Prostate gland (tissue), 2 donors: ENCODE data around the gene LDAH. TPM values are rescaled to one million over a fixed set of nuclear protein-coding genes. Genes with fewer than 3 reads are reported as not detected.

ENCODE experiments used
- DNase-seq: peaks from one replicate; pipeline ENCODE4 v3.0.0-alpha.2; 2019; ENCODE audit warnings: low spot score
- H3K27ac ChIP-seq, 2 donors: fragments of 200-600 bp; sonication (generic); 2 replicates each; pipeline ENCODE4 v1.5.1; 2017 to 2019
- H3K27me3 ChIP-seq: fragments of 200-600 bp; sonication (generic); replicated peaks from 2 replicates; pipeline ENCODE4 v1.5.1; 2019; ENCODE audit not compliant: insufficient read depth
- H3K36me3 ChIP-seq, 2 donors: fragments of 200-600 bp; sonication (generic); 1 replicate in 1 of 2; 2 replicates in 1 of 2; pipeline versions ENCODE4 v1.5.1 to v1.8.1; 2017 to 2019
- H3K4me1 ChIP-seq: fragments of 200-600 bp; sonication (generic); replicated peaks from 2 replicates; pipeline ENCODE4 v1.5.1; 2019
- H3K4me3 ChIP-seq, 2 donors: fragments of 200-600 bp; sonication (generic); 2 replicates each; pipeline ENCODE4 v1.5.1; 2017 to 2019
- H3K9me3 ChIP-seq: fragments of 200-600 bp; sonication (generic); 2 replicates; pipeline ENCODE4 v1.5.1; 2017
- POLR2A ChIP-seq: fragments of 450-650 bp; IDR thresholded peaks from one replicate; pipeline ENCODE4 v1.6.1; 2016; ENCODE audit warnings: antibody characterized with exemption, mild to moderate bottlenecking
- POLR2AphosphoS5 ChIP-seq: sonication (generic); formaldehyde crosslinking; IDR thresholded peaks from one replicate; pipeline ENCODE4 v1.6.1; 2017; ENCODE audit warnings: antibody characterized with exemption
- WGBS: methylation state at CpG from one replicate; pipeline ENCODE4 v1.1.5; 2018; 5-methylcytosine and 5-hydroxymethylcytosine counted together
- intact Hi-C: fragments of 100-400 bp; cut with DNase I; formaldehyde crosslinking; loops from one replicate; pipeline ENCODE4 v1.14.2; 2022
- total RNA-seq, 2 donors: library from RNA; depleted of rRNA; stranded (reverse); fragments of >200 nt; gene quantifications; one replicate each; pipeline ENCODE4 v1.1.0, GENCODE V29; 2016
- TF ChIP-seq, protein P1 (sequence below), 4 experiments: fragments of 200-600 bp in 2 of 4; fragments of 450-650 bp in 2 of 4; sonication (generic) in 2 of 4; IDR thresholded peaks; 1 replicate in 3 of 4; 2 replicates in 1 of 4; pipeline ENCODE4 v1.5.1; 2016 to 2019; ENCODE audit warnings: antibody characterized with exemption in 4 of 4, mild to moderate bottlenecking in 2 of 4, moderate library complexity in 2 of 4

LDAH gene
- total RNA-seq, 2 donors from 2014 or later: 6.6 to 17.3 TPM

DNA sequence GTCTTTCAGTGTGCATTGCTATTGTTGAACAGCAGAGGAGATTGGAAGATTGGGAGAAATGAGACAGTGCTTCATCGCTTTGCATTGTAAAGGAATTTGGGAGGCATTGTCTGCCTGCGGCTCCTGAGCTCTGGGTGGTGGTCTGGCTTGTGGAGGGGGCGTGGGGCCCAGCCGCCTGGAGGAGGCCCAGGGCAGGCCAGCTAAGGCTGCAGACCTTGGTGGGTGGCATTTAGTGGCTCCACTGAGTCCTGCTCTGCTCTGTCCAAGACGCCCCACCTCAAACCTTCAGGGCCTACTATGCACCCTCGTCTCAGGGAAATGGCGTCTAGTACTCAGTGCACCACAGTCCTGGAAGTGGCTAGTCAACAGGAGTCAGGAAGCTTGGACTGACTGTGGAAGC, 166.3 kb downstream of the LDAH start:
- Histone ChIP-seq H3K27me3 (no peaks in the 10 kb centered on the region), H3K4me3 (no peak overlapping the region), H3K27ac (no peak overlapping the region), H3K4me1 (peaks cover 4% of the 10 kb centered on the region), H3K36me3 (no peaks in the 10 kb centered on the region), H3K9me3 (no peaks in the 10 kb centered on the region)
- no peak for DNase-seq
- WGBS: 87% methylated on average over 7 of the region's 7 CpGs
- intact Hi-C loops: no loop called here
- TF ChIP-seq POLR2A: no peak
- no peak for TF ChIP-seq POLR2AphosphoS5
- TF ChIP-seq, protein P1, sequence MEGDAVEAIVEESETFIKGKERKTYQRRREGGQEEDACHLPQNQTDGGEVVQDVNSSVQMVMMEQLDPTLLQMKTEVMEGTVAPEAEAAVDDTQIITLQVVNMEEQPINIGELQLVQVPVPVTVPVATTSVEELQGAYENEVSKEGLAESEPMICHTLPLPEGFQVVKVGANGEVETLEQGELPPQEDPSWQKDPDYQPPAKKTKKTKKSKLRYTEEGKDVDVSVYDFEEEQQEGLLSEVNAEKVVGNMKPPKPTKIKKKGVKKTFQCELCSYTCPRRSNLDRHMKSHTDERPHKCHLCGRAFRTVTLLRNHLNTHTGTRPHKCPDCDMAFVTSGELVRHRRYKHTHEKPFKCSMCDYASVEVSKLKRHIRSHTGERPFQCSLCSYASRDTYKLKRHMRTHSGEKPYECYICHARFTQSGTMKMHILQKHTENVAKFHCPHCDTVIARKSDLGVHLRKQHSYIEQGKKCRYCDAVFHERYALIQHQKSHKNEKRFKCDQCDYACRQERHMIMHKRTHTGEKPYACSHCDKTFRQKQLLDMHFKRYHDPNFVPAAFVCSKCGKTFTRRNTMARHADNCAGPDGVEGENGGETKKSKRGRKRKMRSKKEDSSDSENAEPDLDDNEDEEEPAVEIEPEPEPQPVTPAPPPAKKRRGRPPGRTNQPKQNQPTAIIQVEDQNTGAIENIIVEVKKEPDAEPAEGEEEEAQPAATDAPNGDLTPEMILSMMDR (IDR thresholded peaks at IDR 0.05): no peak

- WGBS: 88% methylated on average over 2 of the region's 2 CpGs
- TF ChIP-seq, protein P1 (IDR thresholded peaks at IDR 0.05): no peak
- TF ChIP-seq POLR2A (no peak), POLR2AphosphoS5 (no peak)
- Histone ChIP-seq H3K27ac (no peak overlapping the region), H3K36me3 (no peaks in the 10 kb centered on the region), H3K9me3 (no peaks in the 10 kb centered on the region), H3K4me1 (peaks cover 12% of the 10 kb centered on the region), H3K27me3 (no peaks in the 10 kb centered on the region), H3K4me3 (no peak overlapping the region)
- no peak for DNase-seq
- intact Hi-C loops: no loop called here
These were observed 168.4 kb downstream of the LDAH start for GRCh38 chr2:20654535-20654813.

DNA sequence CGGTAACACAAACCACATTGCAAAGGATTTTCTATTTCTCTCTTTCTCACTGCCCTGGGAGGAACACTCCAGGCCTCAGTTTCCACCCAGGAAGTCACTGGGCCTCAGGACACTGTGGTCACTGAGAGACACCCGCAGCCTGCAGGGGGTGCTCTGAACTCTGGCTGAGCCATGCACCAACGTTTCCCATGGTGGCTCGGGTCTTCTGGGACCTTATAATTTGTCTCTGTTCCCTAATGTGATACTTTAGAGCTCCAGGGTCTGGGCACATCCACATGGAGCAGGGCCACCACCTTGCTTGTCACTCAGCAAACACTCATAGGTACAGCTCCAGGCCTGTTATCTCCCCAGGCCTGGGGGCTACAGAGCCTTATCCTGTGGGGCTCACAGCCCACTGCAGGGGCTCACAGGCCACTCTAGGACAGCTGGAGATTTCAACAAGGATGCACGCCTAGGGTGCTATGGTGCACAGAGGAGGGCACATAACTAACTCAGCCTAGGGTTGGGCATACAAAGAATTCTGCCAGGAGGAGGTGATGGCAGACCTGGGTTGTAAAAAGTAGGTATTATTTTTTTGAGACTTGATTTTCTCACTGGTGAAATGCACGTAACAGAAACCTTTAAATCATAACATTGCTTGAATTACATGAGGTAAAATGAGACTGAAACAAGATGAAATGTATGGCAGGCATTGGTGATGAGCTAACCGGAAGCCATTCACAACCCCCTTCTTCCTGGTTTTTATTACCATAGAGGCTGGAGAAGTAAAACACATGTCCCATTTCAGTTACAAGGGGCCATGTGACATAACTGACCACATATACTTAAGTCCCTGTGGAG, 169.0 kb downstream of the LDAH start:
- Histone ChIP-seq H3K4me3 (no peak overlapping the region), H3K27me3 (no peaks in the 10 kb centered on the region), H3K27ac (no peak overlapping the region), H3K36me3 (no peaks in the 10 kb centered on the region), H3K4me1 (peaks cover 9% of the 10 kb centered on the region), H3K9me3 (no peaks in the 10 kb centered on the region)
- TF ChIP-seq POLR2A: no peak
- TF ChIP-seq POLR2AphosphoS5: no peak
- TF ChIP-seq, protein P1 (IDR thresholded peaks at IDR 0.05): no peak
- intact Hi-C loops: no loop called here
- WGBS: 86% methylated on average over 7 of the region's 7 CpGs
- no peak for DNase-seq

DNA sequence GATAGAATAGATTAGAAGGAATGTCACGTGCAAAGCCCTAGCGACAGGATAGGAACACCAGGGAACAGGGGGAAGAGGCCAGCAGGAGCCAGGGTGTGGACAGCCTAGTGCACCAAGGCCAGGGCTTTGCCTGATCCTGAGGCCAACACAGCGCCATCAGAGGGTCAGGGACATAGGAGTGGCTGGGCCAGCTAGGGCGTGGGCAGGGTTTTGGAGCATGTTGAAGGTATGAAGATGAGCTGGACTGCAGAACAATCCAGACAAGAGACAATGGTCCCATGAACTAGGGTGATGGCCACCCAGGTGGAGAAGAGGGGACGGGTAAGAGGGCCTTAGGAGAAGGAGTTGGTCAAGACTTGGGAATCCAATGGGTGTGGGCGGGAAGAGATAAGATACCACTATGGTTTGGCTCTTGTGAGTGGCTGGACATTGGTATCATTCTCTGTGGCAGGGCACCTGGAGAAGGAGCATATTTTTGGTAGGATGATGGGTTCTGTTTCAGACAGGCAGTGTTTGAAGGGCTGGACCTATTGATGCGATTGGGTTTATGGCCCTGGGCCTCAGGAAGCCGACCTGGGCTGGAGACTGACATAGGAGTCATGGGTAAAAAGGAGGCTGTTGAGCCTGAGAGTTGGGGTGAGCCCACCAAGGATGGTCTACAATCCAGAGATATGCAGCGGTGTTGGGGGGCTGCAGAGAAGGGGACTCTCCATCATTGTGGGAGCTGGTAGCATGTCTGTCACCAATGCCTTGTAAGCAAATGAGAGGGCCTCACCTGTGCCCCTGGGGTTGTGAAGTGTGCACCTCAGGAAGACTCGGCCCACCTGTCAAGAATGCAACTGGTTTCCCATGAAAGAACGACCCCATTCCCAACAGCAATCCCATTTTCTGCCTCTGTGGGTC, 170.0 kb downstream of the LDAH start:
- WGBS: 96% methylated on average over 11 of the region's 11 CpGs
- Histone ChIP-seq H3K36me3 (no peaks in the 10 kb centered on the region), H3K9me3 (no peaks in the 10 kb centered on the region), H3K27me3 (no peaks in the 10 kb centered on the region), H3K4me3 (no peak overlapping the region), H3K27ac (no peak overlapping the region), H3K4me1 (peaks cover 8% of the 10 kb centered on the region)
- no peak for DNase-seq
- TF ChIP-seq POLR2AphosphoS5: no peak
- TF ChIP-seq POLR2A: no peak
- TF ChIP-seq, protein P1 (IDR thresholded peaks at IDR 0.05): no peak
- intact Hi-C loops: no loop called here
